Dedifferentiated amniotic fluid mesenchymal stem cell (primary cell): ENCODE data around the gene HLA-DMB.

Source experiments
- DNase-seq: peaks from one replicate; pipeline ENCODE4 v3.0.0-alpha.2; 2016; ENCODE audit errors: extremely low spot score

HLA-DMB gene

DNA sequence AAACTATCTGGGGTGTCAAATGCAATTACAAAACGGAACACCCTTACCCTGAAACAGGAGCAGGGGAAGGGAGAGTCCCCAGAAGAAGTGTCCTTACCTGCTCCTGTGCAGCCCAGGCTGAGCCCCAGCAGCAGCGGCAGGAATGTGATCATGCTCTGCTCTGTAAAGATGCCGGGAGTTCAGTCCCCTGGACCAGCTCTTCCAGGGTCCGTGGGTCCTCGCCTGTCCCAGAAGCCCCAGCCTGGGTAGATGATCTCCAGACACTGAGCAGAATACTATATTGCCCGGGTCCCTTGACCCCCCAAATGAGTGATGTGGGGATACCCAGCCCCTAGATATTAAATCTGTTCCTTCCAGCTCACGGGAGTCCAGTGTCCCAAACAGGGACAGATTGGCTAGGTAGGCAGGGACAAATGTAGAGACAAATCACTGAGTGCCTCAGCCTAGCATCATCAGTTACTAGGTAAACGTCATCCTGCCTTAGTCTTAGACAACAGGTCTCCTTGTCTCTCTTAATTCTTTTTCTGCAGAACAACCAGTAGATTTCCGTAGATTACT lies at the start of gene HLA-DMB:
TSS of gene HLA-DMB (minus strand) at position 373 of the 558 bp plus-strand sequence. CDS start at position 152, 221 bp downstream.
- DNase-seq = peak; percentile 78

DNA sequence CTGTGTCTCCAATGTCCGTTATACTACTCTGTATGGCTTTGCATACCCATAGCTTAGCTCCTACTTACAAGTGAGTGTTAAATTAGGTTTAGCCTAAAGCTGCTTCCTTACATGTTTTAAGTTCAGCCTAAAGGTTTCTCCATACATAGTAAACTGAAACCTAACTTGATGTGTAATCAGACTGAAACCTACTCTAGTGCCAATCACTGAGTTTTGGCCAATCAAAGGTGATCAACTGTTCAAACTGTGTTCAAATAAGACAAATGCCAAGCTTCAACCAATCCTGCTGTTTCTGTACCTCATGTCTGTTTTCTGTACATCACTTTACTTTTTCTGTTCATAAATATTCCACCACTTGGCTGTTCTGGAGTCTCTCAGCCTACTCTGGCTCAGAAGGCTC lies 48.5 kb upstream of the HLA-DMB start:
- no peak for DNase-seq

DNA sequence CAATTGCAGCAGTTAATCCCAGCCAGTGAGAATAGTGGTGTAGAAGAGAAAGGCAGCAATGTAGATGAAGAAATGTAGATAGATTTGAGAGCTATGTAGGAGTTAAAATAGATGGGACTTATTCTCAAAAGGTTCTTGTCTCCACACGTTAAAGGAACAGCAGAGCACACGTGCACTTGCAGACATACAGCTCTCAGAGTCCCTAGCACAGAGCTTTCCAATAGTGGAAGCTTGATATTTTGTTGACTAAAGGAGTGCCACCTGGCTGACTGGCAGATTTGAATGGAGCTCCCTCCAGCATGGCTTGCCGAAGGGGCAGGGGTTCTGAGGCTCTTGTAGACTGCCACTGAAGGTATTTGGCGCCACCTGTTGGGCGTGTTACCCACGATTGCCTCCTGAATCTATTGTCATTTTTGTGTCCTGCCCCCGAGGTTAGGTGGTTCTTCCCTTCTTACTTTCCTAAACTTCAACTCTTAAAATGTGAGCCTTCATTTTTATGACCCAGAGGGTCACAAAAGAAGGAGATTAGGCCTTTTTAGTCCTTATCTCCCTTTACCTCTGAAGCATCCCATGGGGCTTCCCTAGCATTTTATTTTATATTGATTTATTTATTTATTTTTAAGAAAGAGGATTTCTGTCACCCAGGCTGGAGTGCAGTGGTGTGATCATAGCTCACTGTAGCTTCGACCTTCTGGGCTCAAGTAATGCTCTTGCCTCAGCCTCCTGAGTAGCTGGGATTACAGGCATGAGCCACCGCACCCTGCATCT lies 44.0 kb upstream of the HLA-DMB start:
- DNase-seq = peak; percentile 82

DNA sequence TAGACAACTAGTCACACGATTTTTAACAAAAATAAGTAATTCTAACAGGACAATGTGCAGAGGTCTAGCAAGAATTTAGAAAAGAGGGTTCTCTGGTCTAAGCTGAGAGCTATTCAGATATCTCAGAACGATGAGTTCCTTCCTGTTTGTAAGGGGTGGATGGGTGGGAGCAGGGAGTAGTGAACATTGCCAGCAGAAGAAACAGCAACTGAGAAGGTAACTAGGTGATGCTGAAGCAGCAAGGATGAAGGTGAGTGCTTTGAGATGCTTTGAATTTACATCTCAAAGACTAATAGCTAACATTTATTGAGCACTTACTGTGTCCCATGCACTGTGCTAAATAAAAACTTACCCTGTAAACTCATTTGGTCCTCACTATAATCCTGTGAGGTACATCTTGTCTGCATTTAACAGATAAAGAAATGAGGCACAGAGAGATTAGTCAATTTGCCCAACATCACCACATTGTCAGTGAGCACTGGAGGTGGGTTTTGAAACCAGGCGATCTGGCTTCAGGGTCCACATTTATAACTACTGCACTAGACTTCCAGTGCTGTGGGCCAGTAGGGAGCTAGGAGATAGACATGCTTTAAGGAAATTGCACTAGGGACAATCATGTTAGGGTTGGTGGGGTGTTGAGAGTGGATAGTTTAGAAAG lies 43.3 kb upstream of the HLA-DMB start:
- DNase-seq = no peak

DNA sequence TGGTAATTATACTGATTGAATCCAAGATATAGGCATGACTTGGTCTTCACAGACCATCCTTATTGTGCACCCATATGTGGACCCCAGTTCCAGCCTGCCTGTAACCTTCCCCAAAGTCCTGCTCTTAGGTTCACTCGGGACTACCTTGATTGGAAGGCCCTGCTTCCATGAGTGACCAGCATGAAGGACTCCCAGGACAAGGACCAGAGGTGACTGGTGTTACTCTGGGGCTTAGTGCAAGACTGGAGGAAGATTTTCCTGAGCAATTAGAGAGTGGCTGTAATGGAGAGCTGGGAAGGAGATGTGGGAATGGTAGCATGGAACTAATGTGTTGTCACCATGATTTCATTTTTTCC lies 42.6 kb upstream of the HLA-DMB start:
- no peak for DNase-seq

DNA sequence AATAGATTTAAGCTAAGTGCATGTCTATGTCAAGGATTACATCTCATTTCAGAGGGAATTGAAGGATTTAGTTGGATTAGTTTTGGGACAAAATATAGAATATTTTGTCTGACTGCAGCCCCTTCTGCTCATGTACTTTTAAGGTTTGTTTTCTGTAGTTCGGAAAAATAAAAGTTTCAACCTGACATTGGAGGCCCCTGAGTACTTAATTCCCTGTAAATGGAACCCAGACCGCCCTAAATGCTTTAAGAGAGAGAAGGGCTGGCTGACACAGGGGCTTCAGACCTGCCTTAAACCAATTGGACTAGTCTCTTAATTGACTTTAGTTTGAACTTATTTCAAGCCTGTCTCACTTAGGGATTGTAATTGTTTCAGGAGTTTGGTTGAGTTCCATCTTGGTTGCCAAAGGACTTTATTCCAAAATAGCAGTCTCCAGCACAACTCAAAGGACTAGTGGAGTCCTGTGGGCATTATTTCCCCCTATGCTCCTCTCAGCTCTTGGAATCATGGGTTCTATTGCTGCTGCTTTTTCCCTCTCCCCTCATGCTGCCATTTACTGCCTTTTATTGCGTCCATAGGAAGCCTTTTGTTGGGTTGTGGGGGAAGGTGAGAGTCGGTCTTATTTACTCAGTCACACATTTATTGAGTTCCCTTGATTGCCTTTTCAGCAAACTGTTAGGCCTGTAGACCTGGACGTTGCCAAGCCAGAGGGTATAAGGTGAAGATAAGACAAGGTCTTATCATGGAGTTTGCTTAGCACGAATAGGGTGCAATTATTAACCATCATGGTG lies 42.1 kb upstream of the HLA-DMB start:
- DNase-seq = no peak

DNA sequence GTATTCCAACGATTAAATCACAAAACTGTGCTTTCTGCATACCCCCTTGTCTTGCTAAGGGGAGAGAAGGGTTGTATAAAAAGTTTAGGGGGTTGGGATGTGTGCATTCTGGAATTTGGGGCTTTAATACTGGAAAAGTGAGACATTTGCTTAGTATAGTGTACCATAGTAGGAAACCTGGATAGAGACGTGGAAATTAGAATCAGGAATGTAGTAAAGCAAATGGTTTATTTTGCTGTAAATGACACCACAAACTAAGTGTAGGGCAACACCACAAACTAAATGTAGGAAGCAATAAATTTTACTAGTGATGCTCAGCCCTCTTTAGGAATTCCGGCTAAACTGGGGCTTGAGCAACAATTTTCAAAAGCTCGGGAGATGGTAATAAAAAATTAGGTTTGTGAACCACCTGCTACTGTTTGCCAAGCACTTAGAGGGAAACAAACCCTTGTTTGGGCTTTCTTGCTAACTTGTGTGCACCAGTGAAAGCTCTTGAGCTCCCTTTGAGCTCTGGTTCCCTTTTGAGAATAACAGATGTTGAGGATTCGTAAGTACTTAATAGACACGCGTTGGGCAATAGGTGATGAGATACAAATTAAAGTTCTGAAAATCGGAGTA lies 41.4 kb upstream of the HLA-DMB start:
- DNase-seq = no peak

DNA sequence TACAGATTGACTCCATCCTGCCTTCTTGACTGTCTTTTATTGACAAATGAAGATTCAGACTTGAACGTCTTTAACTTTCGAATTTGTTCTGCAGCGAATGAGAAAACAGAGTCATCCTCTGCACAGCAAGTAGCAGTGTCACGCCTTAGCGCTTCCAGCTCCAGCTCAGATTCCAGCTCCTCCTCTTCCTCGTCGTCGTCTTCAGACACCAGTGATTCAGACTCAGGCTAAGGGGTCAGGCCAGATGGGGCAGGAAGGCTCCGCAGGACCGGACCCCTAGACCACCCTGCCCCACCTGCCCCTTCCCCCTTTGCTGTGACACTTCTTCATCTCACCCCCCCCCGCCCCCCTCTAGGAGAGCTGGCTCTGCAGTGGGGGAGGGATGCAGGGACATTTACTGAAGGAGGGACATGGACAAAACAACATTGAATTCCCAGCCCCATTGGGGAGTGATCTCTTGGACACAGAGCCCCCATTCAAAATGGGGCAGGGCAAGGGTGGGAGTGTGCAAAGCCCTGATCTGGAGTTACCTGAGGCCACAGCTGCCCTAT lies 39.7 kb upstream of the HLA-DMB start:
- DNase-seq = no peak

DNA sequence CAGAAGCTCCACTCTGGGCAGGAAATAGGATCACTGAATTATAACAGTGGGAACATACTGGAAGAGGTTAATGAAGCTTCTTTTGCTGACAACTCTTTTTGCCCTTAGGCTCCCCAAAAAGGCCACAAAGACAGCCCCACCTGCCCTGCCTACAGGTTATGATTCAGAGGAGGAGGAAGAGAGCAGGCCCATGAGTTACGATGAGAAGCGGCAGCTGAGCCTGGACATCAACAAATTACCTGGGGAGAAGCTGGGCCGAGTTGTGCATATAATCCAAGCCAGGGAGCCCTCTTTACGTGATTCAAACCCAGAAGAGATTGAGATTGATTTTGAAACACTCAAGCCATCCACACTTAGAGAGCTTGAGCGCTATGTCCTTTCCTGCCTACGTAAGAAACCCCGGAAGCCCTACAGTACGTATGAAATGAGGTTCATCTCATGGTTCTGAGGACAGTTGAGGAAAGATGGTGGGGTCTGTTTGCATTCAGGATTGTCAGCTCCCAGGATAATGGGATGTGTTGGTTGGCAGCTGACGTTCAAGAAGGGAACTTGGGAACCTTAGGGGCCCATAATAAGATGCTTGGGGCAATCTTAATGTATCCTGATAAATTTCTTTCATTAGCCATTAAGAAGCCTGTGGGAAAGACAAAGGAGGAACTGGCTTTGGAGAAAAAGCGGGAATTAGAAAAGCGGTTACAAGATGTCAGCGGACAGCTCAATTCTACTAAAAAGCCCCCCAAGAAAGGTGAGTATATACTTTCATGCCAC lies 39.1 kb upstream of the HLA-DMB start:
- DNase-seq = no peak

DNA sequence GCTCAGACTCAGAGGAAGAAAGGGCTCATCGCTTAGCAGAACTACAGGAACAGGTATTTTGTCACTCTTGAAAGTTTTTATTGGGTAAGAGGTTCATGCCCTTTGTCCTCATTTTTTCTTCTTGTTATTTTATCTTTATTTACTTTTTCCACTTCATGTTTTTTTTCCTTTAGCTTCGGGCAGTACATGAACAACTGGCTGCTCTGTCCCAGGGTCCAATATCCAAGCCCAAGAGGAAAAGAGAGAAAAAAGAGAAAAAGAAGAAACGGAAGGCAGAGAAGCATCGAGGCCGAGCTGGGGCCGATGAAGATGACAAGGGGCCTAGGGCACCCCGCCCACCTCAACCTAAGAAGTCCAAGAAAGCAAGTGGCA lies 37.1 kb upstream of the HLA-DMB start:
- no peak for DNase-seq

DNA sequence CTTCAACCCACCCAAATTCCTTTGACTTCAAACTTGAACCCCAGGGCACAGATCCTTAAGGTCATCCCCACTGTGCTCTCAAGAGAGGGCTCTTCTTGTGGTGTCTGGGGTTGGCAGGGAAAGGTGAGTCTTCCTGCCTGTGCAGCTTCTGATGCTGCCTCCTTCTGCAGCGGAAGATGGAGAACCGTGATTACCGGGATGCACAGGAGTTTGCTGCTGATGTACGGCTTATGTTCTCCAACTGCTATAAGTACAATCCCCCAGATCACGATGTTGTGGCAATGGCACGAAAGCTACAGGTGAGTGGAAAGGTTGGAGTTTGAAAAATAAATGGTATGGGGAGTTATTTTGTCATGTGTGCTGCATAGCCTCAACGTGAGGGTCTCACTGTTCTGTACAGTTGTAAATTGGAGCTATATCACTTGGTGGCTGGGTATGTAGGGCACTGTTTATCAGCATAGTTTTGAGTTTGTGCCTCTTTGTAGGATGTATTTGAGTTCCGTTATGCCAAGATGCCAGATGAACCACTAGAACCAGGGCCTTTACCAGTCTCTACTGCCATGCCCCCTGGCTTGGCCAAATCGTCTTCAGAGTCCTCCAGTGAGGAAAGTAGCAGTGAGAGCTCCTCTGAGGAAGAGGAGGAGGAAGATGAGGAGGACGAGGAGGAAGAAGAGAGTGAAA lies 36.6 kb upstream of the HLA-DMB start:
- no peak for DNase-seq

DNA sequence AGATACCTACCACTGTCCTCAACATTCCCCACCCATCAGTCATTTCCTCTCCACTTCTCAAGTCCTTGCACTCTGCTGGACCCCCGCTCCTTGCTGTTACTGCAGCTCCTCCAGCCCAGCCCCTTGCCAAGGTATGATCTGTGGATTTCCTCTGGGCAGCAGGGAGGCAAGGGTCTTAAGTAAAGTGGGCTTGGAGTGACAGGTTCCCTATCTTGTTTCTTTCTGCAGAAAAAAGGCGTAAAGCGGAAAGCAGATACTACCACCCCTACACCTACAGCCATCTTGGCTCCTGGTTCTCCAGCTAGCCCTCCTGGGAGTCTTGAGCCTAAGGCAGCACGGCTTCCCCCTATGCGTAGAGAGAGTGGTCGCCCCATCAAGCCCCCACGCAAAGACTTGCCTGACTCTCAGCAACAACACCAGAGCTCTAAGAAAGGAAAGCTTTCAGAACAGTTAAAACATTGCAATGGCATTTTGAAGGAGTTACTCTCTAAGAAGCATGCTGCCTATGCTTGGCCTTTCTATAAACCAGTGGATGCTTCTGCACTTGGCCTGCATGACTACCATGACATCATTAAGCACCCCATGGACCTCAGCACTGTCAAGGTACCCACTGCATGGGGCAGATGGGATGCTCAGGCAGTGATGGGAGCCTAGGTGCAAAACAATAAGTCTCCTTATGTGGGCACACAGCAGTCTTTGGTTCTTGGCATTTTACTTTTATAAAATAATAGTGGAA lies 35.7 kb upstream of the HLA-DMB start:
- DNase-seq = no peak

DNA sequence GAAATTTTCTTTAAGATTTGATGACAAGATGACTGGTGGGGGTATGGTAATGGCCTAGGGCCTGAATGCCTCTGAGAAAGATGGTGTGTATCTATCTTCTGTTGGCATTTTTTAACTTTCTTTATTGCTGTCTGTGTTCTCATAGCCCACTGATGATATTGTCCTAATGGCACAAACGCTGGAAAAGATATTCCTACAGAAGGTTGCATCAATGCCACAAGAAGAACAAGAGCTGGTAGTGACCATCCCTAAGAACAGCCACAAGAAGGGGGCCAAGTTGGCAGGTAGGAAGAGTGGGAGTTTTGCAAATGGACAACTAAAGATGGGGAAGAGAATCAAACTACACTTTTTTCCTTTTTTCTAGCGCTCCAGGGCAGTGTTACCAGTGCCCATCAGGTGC lies 35.1 kb upstream of the HLA-DMB start:
- no peak for DNase-seq

DNA sequence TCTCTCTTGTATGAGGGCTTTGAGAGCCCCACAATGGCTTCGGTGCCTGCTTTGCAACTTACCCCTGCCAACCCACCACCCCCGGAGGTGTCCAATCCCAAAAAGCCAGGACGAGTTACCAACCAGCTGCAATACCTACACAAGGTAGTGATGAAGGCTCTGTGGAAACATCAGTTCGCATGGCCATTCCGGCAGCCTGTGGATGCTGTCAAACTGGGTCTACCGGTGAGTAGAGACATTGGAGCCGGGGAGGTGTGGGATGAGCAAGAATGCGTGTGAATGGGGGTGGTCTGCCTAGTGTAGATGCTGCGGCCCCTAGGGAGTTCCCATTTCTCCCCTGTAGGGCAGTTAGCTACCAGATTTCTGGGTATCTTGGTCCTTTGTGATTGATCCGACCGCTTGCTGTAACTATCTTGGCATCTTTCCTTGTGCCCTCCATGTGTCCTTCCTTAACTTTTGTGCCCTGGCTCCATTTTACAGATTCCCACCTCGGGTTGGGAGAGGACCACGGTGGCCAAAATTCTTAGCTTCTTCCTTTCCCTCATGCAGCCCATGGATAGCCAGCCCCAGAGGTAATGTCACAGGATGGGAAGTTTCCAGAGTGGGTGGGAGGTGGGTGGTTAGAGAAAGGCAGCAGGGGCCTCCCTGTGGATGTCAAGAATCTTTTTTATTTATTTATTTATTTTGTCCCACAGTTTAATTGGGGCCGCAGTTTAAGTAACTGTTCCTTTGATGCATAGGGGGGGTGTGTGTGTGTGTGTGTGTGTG lies 33.9 kb upstream of the HLA-DMB start:
- DNase-seq = no peak

DNA sequence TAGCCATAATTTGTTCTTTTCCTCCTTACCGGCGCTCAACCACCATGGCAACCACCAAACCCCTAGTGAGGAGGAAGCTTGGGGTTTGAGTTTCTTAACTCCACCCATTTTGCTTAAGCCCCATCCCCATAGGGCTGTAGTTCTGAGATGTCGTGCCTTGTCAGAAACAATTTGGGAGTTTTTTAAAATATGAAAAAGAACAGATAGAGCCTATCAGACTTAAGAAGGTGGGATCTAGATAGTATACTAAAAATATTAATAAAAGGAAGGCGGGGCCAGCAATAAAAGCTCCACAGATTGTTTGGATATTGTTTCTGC lies 33.1 kb upstream of the HLA-DMB start:
- peak; percentile 30 for DNase-seq

DNA sequence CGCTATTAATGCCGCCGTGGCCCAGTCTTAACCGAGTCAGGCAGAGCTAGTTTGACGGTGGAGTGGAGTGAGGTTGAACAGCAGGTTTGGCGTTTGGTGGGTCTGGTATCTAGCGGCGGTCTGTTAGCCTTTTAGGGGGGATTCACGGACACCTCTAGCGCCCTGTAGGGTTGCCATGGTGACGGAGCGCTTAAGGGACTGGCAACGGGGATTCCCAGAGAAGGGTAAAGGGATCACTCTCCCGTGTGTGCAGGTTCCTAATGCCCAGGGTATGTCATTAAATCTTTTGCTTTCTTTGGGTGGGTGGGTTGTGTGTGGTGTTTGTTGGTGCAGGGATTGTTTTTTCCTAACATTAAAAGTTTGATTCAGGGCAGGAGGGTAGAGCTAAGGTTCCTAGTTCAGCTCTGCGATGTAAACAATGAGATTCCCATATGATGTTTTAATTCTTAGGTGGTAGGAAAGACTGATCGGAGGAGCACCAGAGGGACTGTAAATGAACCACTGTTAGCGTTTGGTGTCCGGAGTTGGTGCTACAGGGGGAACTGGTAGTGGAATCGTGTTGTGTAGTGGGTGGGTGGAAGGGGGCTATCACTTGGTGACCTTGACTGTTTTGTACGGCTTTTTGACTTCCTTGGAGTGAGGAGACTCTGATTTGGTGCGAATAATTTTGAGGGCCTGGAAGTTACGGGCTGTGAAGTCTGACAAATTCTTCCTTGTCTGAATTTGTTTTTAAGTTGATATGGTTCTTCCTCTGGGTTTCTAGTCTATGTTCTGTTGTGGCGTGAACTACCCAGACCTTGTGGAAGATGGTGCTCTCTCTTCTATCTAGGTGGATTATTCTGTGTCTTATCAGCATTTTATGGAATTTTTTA lies 32.6 kb upstream of the HLA-DMB start:
- DNase-seq = no peak

DNA sequence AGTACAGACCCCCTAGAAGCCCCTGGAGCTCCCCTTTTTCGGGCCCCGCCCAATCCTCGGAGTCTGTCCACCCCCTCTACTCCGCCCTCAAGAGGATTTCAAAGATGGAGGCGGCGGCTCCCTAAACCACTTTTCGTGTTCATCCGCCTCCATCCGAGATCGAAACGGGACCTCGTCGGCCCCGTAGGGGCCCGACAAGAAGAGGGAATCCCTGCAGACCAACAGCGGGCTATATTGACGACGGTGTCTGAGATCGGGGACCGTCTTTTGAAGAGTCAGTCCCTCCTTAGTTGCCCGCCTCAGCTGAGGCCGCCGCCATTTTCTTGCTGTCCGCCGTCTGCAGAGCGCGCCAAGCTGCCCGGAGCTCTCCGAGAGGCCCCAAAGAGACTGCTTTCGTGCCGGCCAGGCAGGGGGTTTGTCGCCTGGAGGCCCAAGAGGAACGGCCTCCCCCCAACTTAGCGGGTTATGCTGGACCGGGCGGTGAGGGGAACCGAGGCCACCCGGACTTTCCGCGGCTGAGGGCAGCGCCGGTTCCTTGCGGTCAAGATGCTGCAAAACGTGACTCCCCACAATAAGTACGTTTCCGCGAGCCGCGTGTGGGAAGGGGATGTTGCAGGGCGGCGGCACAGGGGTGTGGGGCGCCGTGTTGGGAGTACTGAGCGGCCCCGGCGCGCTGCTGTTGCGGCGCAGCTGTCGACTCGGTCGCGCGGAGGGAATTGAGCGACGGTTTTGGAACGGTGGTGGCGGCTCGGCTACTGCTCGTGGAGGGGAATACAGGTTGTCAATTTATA lies 31.7 kb upstream of the HLA-DMB start:
- no peak for DNase-seq
